GM23338 (cell line): ENCODE results near the gene LNX2.

ENCODE experiments used
- CTCF ChIP-seq, 2 experiments: fragments of 200-600 bp in 1 of 2; sonication (generic) in 1 of 2; conservative IDR thresholded peaks; 2 replicates each; pipeline versions ENCODE4 v1.5.1 to v1.6.1; 2016 to 2017; ENCODE audit warnings: antibody characterized with exemption in 2 of 2, low read depth in 2 of 2, mild to moderate bottlenecking in 2 of 2, moderate library complexity in 1 of 2
- EZH2 ChIP-seq: fragments of 200-600 bp; sonication (generic); IDR thresholded peaks from one replicate; pipeline ENCODE4 v1.8.0; 2017; ENCODE audit warnings: antibody characterized with exemption, mild to moderate bottlenecking, low read depth; ENCODE audit not compliant: unreplicated experiment
- EZH2phosphoT487 ChIP-seq: fragments of 200-600 bp; sonication (generic); IDR thresholded peaks from one replicate; pipeline ENCODE4 v1.8.1; 2018; ENCODE audit warnings: antibody characterized with exemption; ENCODE audit not compliant: unreplicated experiment
- JUNB ChIP-seq: IDR thresholded peaks from one replicate; pipeline ENCODE4 v1.6.1; 2016; ENCODE audit warnings: antibody characterized with exemption; ENCODE audit not compliant: unreplicated experiment
- POLR2AphosphoS5 ChIP-seq: IDR thresholded peaks from 2 replicates; pipeline ENCODE4 v1.6.1; 2016; ENCODE audit warnings: antibody characterized with exemption, low read depth

GRCh38 chr13:27500806-27501534 lies 119.4 kb downstream of the LNX2 start:
- TF ChIP-seq CTCF (conservative IDR thresholded peaks at IDR 0.05; ENCODE audit: low read depth in 2 of 2) (no peak), JUNB (no peak), POLR2AphosphoS5 (no peak), EZH2phosphoT487 (no peak), EZH2 (no peak)
